ENCODE data around the gene PLCL1. TPM values are rescaled to one million over a fixed set of nuclear protein-coding genes. Genes with fewer than 3 reads are reported as not detected.

The PLCL1 gene
- total RNA-seq, 2 experiments from 2014 or later: 0.20 to 0.26 TPM

DNA sequence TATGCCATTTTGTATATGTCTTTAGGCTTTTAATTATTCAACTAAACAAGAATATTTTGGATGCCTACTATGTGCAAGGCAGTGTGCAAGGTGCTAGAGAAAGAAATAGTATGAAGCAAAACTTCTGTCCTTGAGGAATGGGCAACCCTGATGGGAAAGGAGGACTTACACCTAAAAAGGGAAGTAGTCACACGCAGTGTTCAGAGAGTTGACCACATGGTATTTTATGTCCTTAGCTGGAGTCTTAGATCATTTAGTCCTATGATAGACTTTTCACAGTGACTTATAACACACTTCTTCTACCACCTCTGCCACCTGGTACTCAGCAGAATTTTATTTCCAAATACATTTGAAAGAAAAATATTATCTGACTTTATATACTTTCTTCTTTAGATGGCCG lies 291.6 kb downstream of the PLCL1 start:
- no peak for ATAC-seq
- Mint-ChIP-seq H3K4me3 (no peak overlapping the region), H3K9me3 (ENCODE audit: low read depth) (no peaks in the 10 kb centered on the region), H3K27ac (no peak overlapping the region), H3K27me3 (no peaks in the 10 kb centered on the region), H3K4me1 (no peaks in the 10 kb centered on the region), H3K36me3 (no peaks in the 10 kb centered on the region)
- DNase-seq: no peak
- CTCF ChIA-PET: no interaction called here

DNA sequence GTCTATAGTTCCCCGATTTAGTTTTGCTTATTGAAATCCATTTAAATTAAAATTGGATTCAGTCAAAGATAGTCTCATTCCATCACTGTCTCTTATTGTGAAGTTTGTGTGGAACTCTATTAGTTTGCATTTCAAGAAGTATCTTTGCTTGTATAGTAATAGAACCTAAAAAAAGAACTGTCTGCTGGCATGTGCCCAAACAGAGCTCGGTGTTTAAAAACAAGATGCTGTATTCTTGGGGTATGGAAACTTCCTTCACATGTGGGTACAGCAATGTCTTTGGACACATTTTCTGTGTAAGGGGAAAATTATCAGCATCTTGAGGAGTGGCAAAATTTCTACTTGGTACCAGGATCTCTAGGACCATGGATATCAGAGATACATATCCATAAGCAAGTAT lies 292.6 kb downstream of the PLCL1 start:
- no peak for DNase-seq
- Mint-ChIP-seq H3K36me3 (no peaks in the 10 kb centered on the region), H3K4me3 (no peak overlapping the region), H3K4me1 (no peaks in the 10 kb centered on the region), H3K9me3 (ENCODE audit: low read depth) (no peaks in the 10 kb centered on the region), H3K27me3 (no peaks in the 10 kb centered on the region), H3K27ac (no peak overlapping the region)
- no peak for ATAC-seq
- CTCF ChIA-PET: no interaction called here

DNA sequence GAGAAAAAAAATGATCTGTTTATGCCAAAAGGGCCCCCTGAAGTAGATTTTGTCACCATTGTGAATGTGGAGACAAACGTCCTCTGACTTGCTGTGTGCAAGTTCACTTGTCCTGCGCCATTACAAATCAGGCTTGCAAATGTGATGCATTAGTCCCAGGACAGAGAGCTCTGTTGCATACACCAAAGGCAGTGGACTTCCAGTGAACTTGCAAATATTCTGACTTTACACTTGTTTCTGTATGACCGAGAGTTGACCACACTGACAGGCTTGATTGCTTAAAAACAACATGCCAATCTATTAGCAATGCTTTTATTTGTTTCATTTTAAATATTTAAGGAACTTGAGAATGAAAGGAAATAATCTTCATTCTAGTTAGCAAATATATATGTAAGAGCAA lies 293.2 kb downstream of the PLCL1 start:
- no peak for ATAC-seq
- DNase-seq: no peak
- H3K9me3 Mint-ChIP-seq (ENCODE audit: low read depth): no peaks in the 10 kb centered on the region
- H3K27ac Mint-ChIP-seq: no peak overlapping the region
- CTCF ChIA-PET: no interaction called here
- no peak overlapping the region for H3K4me3 Mint-ChIP-seq
- no peaks in the 10 kb centered on the region for H3K27me3 Mint-ChIP-seq
- no peaks in the 10 kb centered on the region for H3K36me3 Mint-ChIP-seq
- no peaks in the 10 kb centered on the region for H3K4me1 Mint-ChIP-seq

DNA sequence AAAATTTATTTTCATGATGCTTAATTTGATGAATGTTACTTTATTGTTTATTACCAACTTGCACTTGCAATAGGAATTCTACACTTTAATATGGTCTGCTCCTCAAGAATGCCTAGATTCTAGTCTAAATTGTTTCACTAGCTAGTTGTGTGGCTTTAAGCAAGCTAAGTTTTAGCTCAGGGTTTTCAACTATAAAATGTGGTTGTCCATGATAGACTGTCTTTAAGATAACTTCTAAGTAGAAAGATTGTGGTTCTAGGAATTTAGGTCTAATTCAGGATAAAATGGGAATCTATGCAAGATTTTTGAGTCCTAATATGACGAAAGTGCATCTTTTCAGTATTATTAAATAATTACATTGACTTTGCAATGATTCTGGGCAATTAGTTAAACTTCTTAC lies 294.0 kb downstream of the PLCL1 start:
- no peaks in the 10 kb centered on the region for H3K4me1 Mint-ChIP-seq
- CTCF ChIA-PET: no interaction called here

DNA sequence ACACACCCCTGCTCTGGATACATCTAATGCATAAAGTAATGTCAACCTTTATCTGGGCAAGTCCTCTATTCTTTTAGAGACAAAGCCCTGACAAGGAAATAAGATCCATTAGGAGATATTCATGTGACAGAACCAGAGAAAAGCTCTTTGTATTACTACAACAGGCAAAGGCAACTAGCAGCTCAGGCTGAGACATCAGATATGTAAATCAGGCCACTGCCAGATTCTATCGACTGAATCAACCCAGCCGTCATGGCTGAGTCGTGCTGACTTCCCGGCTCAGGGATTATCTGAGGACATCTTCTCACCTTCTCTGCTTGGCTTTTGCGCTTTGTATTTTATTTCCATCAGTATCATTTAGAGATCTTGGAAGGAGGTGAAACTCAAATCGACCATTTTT lies 294.5 kb downstream of the PLCL1 start:
- ATAC-seq (no peak), DNase-seq (no peak)
- CTCF ChIA-PET: no interaction called here
- Mint-ChIP-seq H3K36me3 (no peaks in the 10 kb centered on the region), H3K4me3 (no peak overlapping the region), H3K27me3 (no peaks in the 10 kb centered on the region), H3K27ac (no peak overlapping the region), H3K4me1 (no peaks in the 10 kb centered on the region), H3K9me3 (ENCODE audit: low read depth) (no peaks in the 10 kb centered on the region)

More for the DNA sequence above, 294.0 kb downstream of the PLCL1 start:
- Mint-ChIP-seq H3K27me3 (no peaks in the 10 kb centered on the region), H3K9me3 (ENCODE audit: low read depth) (no peaks in the 10 kb centered on the region), H3K4me3 (no peak overlapping the region), H3K27ac (no peak overlapping the region), H3K36me3 (no peaks in the 10 kb centered on the region)
- DNase-seq (no peak), ATAC-seq (no peak)

DNA sequence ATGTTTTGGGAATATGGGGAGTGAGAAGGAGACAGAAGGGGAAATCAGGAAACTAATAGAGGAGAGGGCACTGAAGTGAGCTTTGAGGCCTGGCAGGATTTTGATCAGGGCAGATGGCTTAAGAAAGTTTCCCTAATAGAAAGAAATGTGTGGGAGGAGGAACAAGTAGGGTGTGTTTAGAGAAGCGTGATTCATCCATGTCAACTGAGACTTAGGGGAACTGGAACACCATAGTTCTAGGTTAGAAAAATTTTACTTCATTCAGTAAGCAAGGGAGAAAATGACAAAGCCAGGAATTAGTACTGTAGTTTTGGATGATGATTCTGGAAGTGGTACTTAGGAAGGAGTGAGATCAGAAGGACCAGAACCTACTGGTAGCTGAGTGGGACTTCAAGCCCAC lies 296.0 kb downstream of the PLCL1 start:
- no peak overlapping the region for H3K4me3 Mint-ChIP-seq
- DNase-seq (no peak), ATAC-seq (no peak)
- H3K27me3 Mint-ChIP-seq: no peaks in the 10 kb centered on the region
- no peak overlapping the region for H3K27ac Mint-ChIP-seq
- CTCF ChIA-PET: no interaction called here
- H3K4me1 Mint-ChIP-seq: no peaks in the 10 kb centered on the region
- H3K9me3 Mint-ChIP-seq (ENCODE audit: low read depth): no peaks in the 10 kb centered on the region
- H3K36me3 Mint-ChIP-seq: no peaks in the 10 kb centered on the region

DNA sequence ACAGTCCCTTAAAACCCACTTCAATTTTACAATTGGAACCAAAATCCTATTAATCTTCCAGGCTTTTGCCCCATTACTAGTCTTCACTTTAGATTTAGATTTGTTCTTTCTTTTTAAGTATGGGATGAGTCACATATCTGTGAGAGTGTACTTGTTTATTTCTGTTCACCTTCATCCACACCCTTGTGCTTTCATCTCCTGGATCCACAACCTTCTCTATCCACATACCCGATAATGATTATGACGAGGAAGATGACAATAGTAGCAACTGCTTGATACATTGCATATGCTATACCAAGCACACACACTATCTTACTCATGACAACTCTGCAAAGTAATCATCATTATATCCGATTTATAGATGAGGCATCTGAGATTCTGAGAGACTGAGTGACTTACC lies 297.3 kb downstream of the PLCL1 start:
- CTCF ChIA-PET: no interaction called here
- no peaks in the 10 kb centered on the region for H3K27me3 Mint-ChIP-seq
- H3K4me3 Mint-ChIP-seq: no peak overlapping the region
- no peaks in the 10 kb centered on the region for H3K36me3 Mint-ChIP-seq
- ATAC-seq (no peak), DNase-seq (no peak)
- H3K9me3 Mint-ChIP-seq (ENCODE audit: low read depth): no peaks in the 10 kb centered on the region
- no peak overlapping the region for H3K27ac Mint-ChIP-seq
- no peaks in the 10 kb centered on the region for H3K4me1 Mint-ChIP-seq

DNA sequence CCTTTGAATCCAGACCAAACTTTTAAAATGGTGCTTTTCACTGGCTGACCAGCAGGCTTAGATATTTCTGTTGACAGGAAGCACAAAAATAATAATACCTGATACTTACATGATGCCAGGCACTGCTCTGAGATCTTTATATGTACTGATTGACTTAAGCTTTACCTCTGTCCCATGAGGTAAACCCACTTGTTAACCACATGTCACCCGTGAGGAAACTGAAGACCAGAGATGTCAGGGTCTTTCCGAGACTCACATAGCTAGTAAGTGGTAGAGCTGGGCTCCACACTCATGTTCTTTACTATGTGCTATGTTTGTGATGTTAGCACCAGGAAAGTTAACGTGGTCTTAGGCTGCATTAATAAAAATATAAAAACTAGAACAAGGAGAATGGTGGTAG lies 297.7 kb downstream of the PLCL1 start:
- Mint-ChIP-seq H3K4me1 (no peaks in the 10 kb centered on the region), H3K9me3 (ENCODE audit: low read depth) (no peaks in the 10 kb centered on the region), H3K27me3 (no peaks in the 10 kb centered on the region), H3K4me3 (no peak overlapping the region), H3K27ac (no peak overlapping the region), H3K36me3 (no peaks in the 10 kb centered on the region)
- ATAC-seq (no peak), DNase-seq (no peak)
- CTCF ChIA-PET: no interaction called here

DNA sequence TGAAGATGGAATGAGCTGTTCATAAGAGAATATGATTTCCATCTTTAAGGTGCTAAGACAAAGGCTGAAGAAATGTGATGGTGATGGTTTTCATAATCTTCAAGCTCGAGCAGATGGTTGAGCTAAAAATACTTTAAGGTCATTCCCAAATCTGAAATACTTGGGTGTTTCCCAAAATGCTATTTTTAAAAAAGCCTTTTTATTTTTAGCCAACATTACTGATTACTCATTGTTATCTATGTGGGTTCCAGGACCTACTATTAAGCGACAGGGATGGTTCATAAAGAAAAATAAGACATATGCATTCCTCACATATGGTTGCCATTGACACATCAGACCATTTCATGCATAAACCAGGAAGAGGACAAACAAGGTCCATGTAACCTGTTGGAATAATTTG lies 298.5 kb downstream of the PLCL1 start:
- H3K9me3 Mint-ChIP-seq (ENCODE audit: low read depth): no peaks in the 10 kb centered on the region
- H3K4me3 Mint-ChIP-seq: no peak overlapping the region
- no peaks in the 10 kb centered on the region for H3K36me3 Mint-ChIP-seq
- DNase-seq: no peak
- H3K27ac Mint-ChIP-seq: no peak overlapping the region
- CTCF ChIA-PET: no interaction called here
- no peak for ATAC-seq
- H3K27me3 Mint-ChIP-seq: no peaks in the 10 kb centered on the region
- H3K4me1 Mint-ChIP-seq: no peaks in the 10 kb centered on the region

DNA sequence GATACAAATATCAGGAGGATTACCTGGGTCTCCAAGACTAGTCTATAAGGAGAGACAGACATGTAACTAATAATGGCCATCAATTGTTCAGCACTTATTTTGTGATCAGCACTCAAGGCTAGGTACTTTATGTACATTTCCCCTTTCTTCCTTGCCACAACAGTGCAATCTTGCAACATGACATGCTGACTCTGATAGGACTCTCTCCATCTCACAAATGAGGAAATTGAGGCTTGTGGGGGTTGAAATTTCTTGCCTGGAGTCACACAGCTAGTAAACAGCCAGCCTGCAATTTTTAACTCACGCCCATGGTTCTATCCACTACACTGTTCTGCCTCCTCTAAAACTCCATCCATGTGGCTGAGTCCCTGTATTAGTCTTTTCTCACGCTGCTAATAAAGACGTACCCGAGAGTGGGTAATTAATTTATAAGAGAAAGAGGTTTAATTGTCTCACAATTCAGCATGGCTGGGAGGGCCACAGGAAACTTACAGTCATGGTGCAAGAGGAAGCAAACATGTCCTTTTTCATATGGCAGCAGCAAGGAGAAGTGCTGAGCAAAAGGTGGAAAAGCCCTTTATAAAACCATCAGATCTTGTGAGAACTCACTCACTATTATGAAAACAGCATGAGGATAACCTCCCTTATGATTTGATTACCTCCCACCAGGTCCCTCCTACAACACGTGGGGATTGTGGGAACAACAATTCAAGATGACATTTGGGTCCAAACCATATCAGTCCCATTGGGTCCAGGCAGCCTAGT lies 302.4 kb downstream of the PLCL1 start:
- Mint-ChIP-seq H3K27me3 (no peaks in the 10 kb centered on the region), H3K4me1 (no peaks in the 10 kb centered on the region), H3K36me3 (no peaks in the 10 kb centered on the region), H3K9me3 (ENCODE audit: low read depth) (no peaks in the 10 kb centered on the region), H3K27ac (no peak overlapping the region), H3K4me3 (no peak overlapping the region)
- CTCF ChIA-PET: no interaction called here
- DNase-seq: no peak
- ATAC-seq: no peak

DNA sequence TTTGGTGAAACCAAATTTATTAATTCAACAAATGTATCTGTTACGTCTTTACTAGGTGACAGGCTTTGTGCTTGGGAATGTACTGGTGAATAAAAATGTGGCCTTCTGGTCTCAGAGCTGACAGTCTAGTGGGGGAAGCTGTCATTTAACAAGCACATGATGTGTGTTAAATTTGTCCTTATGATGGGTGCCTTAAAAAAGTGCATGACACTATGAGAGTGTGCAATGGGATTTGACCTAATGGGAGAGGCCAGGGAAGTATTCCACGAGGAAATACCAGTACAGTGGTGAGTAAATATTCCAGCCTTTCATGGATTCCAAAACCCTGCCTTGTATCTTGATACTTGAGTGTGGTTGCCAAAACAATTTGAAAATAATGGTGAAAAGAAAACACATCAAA lies 308.9 kb downstream of the PLCL1 start:
- H3K27ac Mint-ChIP-seq: no peak overlapping the region
- H3K27me3 Mint-ChIP-seq: no peaks in the 10 kb centered on the region
- no peak overlapping the region for H3K4me3 Mint-ChIP-seq
- no peak for DNase-seq
- no peaks in the 10 kb centered on the region for H3K4me1 Mint-ChIP-seq
- no peaks in the 10 kb centered on the region for H3K9me3 Mint-ChIP-seq (ENCODE audit: low read depth)
- no peaks in the 10 kb centered on the region for H3K36me3 Mint-ChIP-seq
- no peak for ATAC-seq
- CTCF ChIA-PET: no interaction called here

DNA sequence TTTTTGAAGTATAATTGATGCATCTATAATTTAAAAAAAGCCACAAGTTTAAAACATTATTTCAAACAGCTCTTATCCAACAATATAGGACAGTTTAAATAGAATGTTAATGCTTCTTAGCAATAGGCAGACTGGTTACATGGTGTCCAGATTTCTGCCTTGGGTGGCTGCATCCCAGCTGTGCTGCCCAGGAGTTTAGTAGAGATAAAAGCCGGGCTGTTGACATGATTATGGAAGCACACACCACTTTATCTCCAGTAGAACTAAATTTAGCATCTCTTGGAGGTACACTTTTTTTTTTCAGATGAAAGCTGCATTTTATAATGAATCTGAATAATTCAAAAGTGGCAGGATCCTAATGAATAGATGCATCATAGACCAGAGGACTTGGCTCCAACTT lies 309.7 kb downstream of the PLCL1 start:
- H3K36me3 Mint-ChIP-seq: no peaks in the 10 kb centered on the region
- CTCF ChIA-PET: no interaction called here

DNA sequence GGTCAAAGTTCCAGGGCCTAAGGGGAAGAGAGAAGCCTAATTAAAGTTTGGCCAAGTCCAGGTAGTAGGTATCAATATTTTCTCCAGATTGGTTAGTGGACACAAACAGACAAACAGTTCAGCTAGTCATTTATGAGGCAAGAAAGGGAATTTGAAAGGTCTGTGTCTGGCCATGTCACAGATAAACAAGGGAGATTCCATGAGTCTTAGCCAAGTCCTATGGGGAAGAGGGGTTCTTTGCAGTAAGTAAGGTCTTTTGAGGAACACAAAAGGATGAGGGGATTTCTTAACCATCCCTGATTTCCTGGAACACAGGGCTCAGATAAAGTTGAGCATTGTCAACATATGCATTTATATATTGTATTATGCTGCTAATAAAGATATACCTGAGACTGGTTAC lies 310.8 kb downstream of the PLCL1 start:
- no peak for DNase-seq
- Mint-ChIP-seq H3K27me3 (no peaks in the 10 kb centered on the region), H3K27ac (no peak overlapping the region), H3K9me3 (ENCODE audit: low read depth) (no peaks in the 10 kb centered on the region), H3K36me3 (no peaks in the 10 kb centered on the region), H3K4me3 (no peak overlapping the region), H3K4me1 (no peaks in the 10 kb centered on the region)
- CTCF ChIA-PET: no interaction called here
- no peak for ATAC-seq

More for the DNA sequence above, 309.7 kb downstream of the PLCL1 start:
- no peaks in the 10 kb centered on the region for H3K9me3 Mint-ChIP-seq (ENCODE audit: low read depth)
- no peaks in the 10 kb centered on the region for H3K4me1 Mint-ChIP-seq
- DNase-seq: no peak
- H3K27me3 Mint-ChIP-seq: no peaks in the 10 kb centered on the region
- H3K4me3 Mint-ChIP-seq: no peak overlapping the region
- no peak overlapping the region for H3K27ac Mint-ChIP-seq
- ATAC-seq: no peak

DNA sequence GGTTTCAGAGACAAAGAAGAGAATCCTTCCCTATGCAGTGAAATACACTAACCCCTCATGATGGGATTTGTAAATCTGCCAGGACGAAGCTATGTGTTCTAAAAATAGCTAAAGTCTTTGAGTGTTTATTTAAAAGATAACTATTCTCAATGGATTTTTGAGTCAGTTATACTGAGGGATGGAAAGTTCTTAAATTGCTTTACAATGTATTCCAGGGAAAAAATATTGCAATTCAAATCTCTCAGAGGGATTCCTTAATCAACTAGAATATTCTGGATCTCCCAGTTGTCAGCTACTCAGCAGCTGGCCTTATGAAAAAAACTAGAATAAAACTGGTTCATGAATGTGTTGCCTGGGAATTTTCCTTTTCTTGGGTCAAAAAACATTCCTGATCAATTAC lies 312.4 kb downstream of the PLCL1 start:
- no peaks in the 10 kb centered on the region for H3K36me3 Mint-ChIP-seq
- no peak for ATAC-seq
- no peak overlapping the region for H3K4me3 Mint-ChIP-seq
- CTCF ChIA-PET: no interaction called here
- H3K27me3 Mint-ChIP-seq: no peaks in the 10 kb centered on the region
- H3K27ac Mint-ChIP-seq: no peak overlapping the region
- no peaks in the 10 kb centered on the region for H3K9me3 Mint-ChIP-seq (ENCODE audit: low read depth)
- no peaks in the 10 kb centered on the region for H3K4me1 Mint-ChIP-seq
- DNase-seq: no peak

Data from activated CD8-positive, alpha-beta memory T cell treated with anti-CD3 and anti-CD28 coated beads, Interleukin-2, amount 10 ng/mL, durations not matched to agents 7 days and 5 days (primary cell).